ENCODE data around the gene NGB.

The NGB gene

DNA sequence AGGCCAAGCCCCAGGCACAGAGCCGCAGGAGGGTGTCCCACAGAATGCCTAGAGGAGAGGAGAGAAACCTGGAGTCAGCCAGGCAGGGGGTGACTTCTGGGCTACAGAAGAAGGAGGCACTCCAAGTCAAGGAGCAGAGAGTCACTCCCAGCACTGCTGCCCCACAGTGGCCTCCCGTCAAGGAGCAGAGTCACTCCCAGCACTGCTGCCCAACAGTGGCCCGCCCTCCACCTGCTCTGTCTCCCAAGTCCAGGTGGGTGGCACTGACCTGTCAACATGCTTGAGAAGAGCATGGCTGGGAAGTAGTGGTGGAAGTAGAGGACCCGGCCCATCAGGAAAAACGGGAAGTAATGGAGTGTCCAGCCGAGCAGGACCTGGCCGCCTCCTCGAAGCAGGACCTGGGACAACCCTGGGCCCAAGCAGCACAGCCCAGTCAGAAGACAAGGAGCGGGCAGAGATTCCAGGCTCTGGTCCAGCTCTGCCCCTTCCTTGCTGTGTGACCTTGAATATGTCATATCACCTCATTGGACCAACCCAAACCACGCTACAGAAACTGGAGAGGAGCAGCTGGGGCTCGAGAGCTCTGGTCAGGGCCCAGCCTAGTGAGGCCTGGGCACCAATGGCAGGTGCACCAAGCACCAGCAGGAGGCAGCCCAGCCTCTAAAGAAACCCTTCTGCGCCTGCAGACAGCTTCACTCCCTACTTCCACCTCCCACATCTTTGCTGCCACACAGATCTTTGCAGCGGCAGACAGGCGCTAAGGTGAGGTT, 7.6 kb upstream of the NGB start:
- TF ChIP-seq SPI1 (IDR thresholded peaks at IDR 0.05; ENCODE audit: borderline replicate concordance, low read depth) (no peak), POLR2AphosphoS5 (IDR thresholded peaks at IDR 0.05; ENCODE audit: low read depth) (no peak), GABPA (IDR thresholded peaks at IDR 0.05; ENCODE audit: low read depth) (no peak)
- TF ChIP-seq, protein P1, sequence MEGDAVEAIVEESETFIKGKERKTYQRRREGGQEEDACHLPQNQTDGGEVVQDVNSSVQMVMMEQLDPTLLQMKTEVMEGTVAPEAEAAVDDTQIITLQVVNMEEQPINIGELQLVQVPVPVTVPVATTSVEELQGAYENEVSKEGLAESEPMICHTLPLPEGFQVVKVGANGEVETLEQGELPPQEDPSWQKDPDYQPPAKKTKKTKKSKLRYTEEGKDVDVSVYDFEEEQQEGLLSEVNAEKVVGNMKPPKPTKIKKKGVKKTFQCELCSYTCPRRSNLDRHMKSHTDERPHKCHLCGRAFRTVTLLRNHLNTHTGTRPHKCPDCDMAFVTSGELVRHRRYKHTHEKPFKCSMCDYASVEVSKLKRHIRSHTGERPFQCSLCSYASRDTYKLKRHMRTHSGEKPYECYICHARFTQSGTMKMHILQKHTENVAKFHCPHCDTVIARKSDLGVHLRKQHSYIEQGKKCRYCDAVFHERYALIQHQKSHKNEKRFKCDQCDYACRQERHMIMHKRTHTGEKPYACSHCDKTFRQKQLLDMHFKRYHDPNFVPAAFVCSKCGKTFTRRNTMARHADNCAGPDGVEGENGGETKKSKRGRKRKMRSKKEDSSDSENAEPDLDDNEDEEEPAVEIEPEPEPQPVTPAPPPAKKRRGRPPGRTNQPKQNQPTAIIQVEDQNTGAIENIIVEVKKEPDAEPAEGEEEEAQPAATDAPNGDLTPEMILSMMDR (IDR thresholded peaks at IDR 0.05; ENCODE audit: insufficient read depth, low read length), result no peak
- TF ChIP-seq, protein P2, sequence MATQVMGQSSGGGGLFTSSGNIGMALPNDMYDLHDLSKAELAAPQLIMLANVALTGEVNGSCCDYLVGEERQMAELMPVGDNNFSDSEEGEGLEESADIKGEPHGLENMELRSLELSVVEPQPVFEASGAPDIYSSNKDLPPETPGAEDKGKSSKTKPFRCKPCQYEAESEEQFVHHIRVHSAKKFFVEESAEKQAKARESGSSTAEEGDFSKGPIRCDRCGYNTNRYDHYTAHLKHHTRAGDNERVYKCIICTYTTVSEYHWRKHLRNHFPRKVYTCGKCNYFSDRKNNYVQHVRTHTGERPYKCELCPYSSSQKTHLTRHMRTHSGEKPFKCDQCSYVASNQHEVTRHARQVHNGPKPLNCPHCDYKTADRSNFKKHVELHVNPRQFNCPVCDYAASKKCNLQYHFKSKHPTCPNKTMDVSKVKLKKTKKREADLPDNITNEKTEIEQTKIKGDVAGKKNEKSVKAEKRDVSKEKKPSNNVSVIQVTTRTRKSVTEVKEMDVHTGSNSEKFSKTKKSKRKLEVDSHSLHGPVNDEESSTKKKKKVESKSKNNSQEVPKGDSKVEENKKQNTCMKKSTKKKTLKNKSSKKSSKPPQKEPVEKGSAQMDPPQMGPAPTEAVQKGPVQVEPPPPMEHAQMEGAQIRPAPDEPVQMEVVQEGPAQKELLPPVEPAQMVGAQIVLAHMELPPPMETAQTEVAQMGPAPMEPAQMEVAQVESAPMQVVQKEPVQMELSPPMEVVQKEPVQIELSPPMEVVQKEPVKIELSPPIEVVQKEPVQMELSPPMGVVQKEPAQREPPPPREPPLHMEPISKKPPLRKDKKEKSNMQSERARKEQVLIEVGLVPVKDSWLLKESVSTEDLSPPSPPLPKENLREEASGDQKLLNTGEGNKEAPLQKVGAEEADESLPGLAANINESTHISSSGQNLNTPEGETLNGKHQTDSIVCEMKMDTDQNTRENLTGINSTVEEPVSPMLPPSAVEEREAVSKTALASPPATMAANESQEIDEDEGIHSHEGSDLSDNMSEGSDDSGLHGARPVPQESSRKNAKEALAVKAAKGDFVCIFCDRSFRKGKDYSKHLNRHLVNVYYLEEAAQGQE (IDR thresholded peaks at IDR 0.05; ENCODE audit: insufficient replicate concordance, low read depth), result no peak
- no peaks in the 10 kb centered on the region for H3K27me3 ChIP-seq (ENCODE audit: insufficient read depth, poor library complexity, severe bottlenecking)
- no peak for DNase-seq (ENCODE audit: low read depth in 1 of 2, low spot score in 1 of 2)
- no peak overlapping the region for H3K4me3 ChIP-seq (replicated peaks; ENCODE audit: insufficient read depth, low read length)
- no peak overlapping the region for H3K27ac ChIP-seq (replicated peaks)

DNA sequence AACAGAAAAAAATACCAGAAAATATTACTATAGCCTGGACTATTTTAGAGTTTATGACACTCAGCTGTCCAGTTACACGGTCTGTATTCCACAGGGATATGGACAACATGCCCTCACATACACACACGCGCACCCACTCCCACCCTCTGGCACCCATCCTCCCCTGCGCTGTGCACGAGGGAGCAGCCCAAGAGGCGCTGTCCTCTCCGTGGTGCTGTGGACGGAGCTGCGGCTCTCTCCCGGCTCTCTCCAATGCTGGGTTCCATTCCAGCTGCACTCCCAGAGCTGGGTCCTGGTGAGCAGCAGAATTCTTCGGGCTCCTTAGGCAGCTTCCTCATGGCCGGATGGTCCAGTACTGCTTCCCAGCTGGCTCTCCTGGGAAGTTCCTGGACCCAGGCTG, 6.0 kb upstream of the NGB start:
- H3K27me3 ChIP-seq (ENCODE audit: insufficient read depth, poor library complexity, severe bottlenecking), result no peaks in the 10 kb centered on the region
- H3K4me3 ChIP-seq (replicated peaks; ENCODE audit: insufficient read depth, low read length), result no peak overlapping the region
- no peak for DNase-seq (ENCODE audit: low read depth in 1 of 2, low spot score in 1 of 2)
- H3K27ac ChIP-seq (replicated peaks), result no peak overlapping the region
- TF ChIP-seq SPI1 (IDR thresholded peaks at IDR 0.05; ENCODE audit: borderline replicate concordance, low read depth), result no peak
- no peak for TF ChIP-seq POLR2AphosphoS5 (IDR thresholded peaks at IDR 0.05; ENCODE audit: low read depth)
- TF ChIP-seq, protein P1 (IDR thresholded peaks at IDR 0.05; ENCODE audit: insufficient read depth, low read length), result no peak
- no peak for TF ChIP-seq GABPA (IDR thresholded peaks at IDR 0.05; ENCODE audit: low read depth)
- TF ChIP-seq, protein P2 (IDR thresholded peaks at IDR 0.05; ENCODE audit: insufficient replicate concordance, low read depth), result no peak

DNA sequence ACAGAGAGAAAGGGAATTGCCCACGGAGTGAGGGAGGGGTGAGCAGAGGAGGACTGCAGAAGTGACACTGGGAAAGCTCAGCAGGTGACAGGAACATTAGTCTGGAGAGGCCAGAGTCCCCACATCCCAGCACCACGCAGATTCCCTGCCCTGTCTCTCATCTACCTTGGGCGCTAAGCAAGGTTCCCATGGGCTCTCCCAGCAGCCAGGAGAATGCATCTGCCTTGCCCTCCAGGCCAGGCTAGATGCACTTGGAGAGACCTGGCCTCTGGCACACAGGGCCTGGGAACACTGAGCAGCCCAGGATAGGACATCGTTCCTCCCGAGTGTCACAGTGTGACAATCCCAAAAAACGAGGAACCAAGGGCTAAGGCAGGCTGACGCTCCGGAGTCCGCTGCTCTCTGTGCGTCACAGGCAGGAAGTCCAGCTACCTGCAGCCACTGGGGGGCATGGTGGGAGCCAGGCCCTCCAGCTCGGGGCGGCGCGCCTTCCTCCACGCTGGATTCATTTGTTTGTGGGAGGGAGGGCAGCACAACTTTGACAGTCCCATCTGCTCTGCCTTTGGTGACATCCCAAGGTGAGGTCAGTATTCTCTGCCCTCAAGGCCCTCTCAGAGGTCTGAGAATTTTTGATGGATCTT, 5.4 kb upstream of the NGB start:
- TF ChIP-seq GABPA (IDR thresholded peaks at IDR 0.05; ENCODE audit: low read depth) (no peak), SPI1 (IDR thresholded peaks at IDR 0.05; ENCODE audit: borderline replicate concordance, low read depth) (no peak), POLR2AphosphoS5 (IDR thresholded peaks at IDR 0.05; ENCODE audit: low read depth) (no peak)
- TF ChIP-seq, protein P2 (IDR thresholded peaks at IDR 0.05; ENCODE audit: insufficient replicate concordance, low read depth), result no peak
- TF ChIP-seq, protein P1 (IDR thresholded peaks at IDR 0.05; ENCODE audit: insufficient read depth, low read length), result no peak
- Histone ChIP-seq H3K27me3 (ENCODE audit: insufficient read depth, poor library complexity, severe bottlenecking) (no peaks in the 10 kb centered on the region), H3K27ac (replicated peaks) (no peak overlapping the region), H3K4me3 (replicated peaks; ENCODE audit: insufficient read depth, low read length) (no peak overlapping the region)
- DNase-seq (ENCODE audit: low read depth in 1 of 2, low spot score in 1 of 2), result no peak
